CD4-positive, alpha-beta T cell treated with Interleukin-4 for 4 hours (primary cell): ENCODE results near the gene FHOD3.

Experiments used
- DNase-seq: peaks from one replicate; pipeline ENCODE4 v3.0.0-alpha.2; 2020

The FHOD3 gene

GRCh38 chr18:36608107-36608506 is 310.6 kb downstream of the FHOD3 start:
- no peak for DNase-seq

GRCh38 chr18:36610258-36610657 is 312.7 kb downstream of the FHOD3 start:
- no peak for DNase-seq

GRCh38 chr18:36610661-36611060 is 313.1 kb downstream of the FHOD3 start:
- no peak for DNase-seq

- no peak for DNase-seq
Measured at GRCh38 chr18:36613069-36613468, 315.6 kb downstream of the FHOD3 start.

- DNase-seq, result no peak
Measured at GRCh38 chr18:36613810-36614209, 316.3 kb downstream of the FHOD3 start.

- no peak for DNase-seq
Measured at GRCh38 chr18:36620788-36621187, 323.3 kb downstream of the FHOD3 start.

GRCh38 chr18:36622610-36623009 is 325.1 kb downstream of the FHOD3 start:
- DNase-seq, result no peak

- no peak for DNase-seq
Measured at GRCh38 chr18:36623091-36623490, 325.6 kb downstream of the FHOD3 start.

GRCh38 chr18:36623681-36624190 is 326.2 kb downstream of the FHOD3 start:
- DNase-seq, result no peak

- DNase-seq, result no peak
Measured at GRCh38 chr18:36624451-36625167, 327.1 kb downstream of the FHOD3 start.

GRCh38 chr18:36625386-36625785 is 327.9 kb downstream of the FHOD3 start:
- DNase-seq, result no peak

- DNase-seq, result no peak
Measured at GRCh38 chr18:36627637-36628036, 330.1 kb downstream of the FHOD3 start.

GRCh38 chr18:36628435-36629137 is 331.1 kb downstream of the FHOD3 start:
- DNase-seq, result no peak

- DNase-seq, result no peak
Measured at GRCh38 chr18:36629138-36629530, 331.6 kb downstream of the FHOD3 start.

- DNase-seq, result no peak
Measured at GRCh38 chr18:36629836-36630235, 332.3 kb downstream of the FHOD3 start.

GRCh38 chr18:36630917-36631316 is 333.4 kb downstream of the FHOD3 start:
- DNase-seq, result no peak

GRCh38 chr18:36633961-36634412 is 336.5 kb downstream of the FHOD3 start:
- no peak for DNase-seq

- no peak for DNase-seq
Measured at GRCh38 chr18:36634573-36635216, 337.2 kb downstream of the FHOD3 start.

- no peak for DNase-seq
Measured at GRCh38 chr18:36635414-36636096, 338.0 kb downstream of the FHOD3 start.

- no peak for DNase-seq
Measured at GRCh38 chr18:36636237-36636817, 338.8 kb downstream of the FHOD3 start.

GRCh38 chr18:36638224-36638623 is 340.7 kb downstream of the FHOD3 start:
- no peak for DNase-seq

- DNase-seq, result no peak
Measured at GRCh38 chr18:36640021-36640952, 342.8 kb downstream of the FHOD3 start.
